Measurements from ENCODE around the gene HACD3. TPM values are rescaled to one million over a fixed set of nuclear protein-coding genes. Genes with fewer than 3 reads are reported as not detected.

The HACD3 gene
- polyA plus RNA-seq, 2 of the 4 experiments (the other 2 are of a cell fraction), result 151 to 212 TPM

DNA sequence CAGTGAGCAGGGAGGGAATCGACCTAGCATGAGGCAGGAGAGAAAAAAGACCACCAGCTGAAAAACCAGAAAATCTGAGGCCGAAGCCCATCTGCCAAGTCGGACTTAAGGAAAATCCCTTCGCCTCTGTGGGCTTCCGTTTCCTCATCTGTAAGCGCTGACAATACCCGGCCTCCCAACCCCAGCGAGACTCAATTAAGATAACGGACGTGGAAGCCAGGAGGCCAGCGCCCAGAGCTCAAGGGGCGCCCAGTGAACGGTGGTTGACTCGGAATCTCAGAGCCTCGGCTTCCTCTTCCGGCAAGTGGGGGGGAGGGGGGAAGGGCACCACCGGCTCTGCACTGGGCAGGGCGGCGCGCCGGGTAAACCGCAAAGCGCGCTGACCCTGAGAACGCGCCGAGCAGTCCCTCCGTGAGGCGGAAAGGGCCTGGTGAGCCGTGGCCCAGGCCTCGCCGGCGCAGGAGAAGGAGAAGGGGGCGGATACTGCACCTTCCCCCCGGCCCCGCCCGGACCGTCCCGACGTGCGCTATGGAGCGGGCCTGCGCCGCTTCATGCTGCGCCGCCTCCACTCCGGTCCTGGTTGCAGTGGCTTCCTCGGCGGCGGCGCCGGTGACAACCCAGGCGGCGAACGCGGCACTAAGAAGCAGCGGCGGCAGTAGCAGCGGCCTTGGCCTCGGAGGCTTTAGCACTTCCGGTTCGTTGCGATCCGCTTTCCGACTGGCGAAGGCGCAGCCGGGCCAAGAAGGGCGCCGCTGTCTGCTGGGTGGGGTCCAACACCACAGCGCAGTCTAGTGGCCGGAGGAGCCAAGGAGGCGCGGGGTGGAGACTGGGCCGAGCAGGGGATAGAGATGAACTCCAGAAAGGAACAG lies 13.0 kb upstream of the HACD3 start, which contains the start of gene DPP8:
Gene DPP8 (minus strand): TSS at position 693 of the 869 bp plus-strand sequence. CDS start 5,136 bp downstream, outside the sequence.
- Histone ChIP-seq H3K4me3 (peak within 1 kb of the TSS; percentile 84), H3K4me2 (peak within 1 kb of the TSS; percentile 97), H3K4me1 (peaks cover 19% of the 10 kb centered on the region), H3K27ac (peak within 1 kb of the TSS; percentile 93 to 97), H3K9me3 (no peaks in the 10 kb centered on the region)
- POLR2A ChIA-PET, result interaction anchor here (0.6 to 1.0 kb wide), 20 partner anchors 10 to 920 kb away, joined by 3 to 23 read pairs (median 4); partner anchors contain the start of genes HACD3, INTS14 and PDCD7
- DNase-seq (ENCODE audit: low read depth in 1 of 2, low spot score in 1 of 2) (peak; percentile 95 to 98), FAIRE-seq (peak; percentile 56), ATAC-seq (peak; percentile 97 to 99)
- CTCF ChIA-PET, result interaction anchor here (0.6 to 1.7 kb wide), 17 partner anchors 8 to 770 kb away, joined by 3 to 7 read pairs (median 3); no protein-coding TSS in a partner anchor
- WGBS (ENCODE audit: missing lambda C conversion rate), result under 1% methylated on average over 45 of the region's 75 CpGs
- TF ChIP-seq, protein P1, sequence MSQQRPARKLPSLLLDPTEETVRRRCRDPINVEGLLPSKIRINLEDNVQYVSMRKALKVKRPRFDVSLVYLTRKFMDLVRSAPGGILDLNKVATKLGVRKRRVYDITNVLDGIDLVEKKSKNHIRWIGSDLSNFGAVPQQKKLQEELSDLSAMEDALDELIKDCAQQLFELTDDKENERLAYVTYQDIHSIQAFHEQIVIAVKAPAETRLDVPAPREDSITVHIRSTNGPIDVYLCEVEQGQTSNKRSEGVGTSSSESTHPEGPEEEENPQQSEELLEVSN (IDR thresholded peaks at IDR 0.05; ENCODE audit: borderline replicate concordance, low read depth), result 0 out of 2 replicates have a peak, but pooled peaks have one; percentile 10
- no peak for TF ChIP-seq BHLHE40 (IDR thresholded peaks at IDR 0.05; ENCODE audit: low read depth, low read length)
- TF ChIP-seq NR3C1 (IDR thresholded peaks at IDR 0.05), result no peak
- TF ChIP-seq, protein P2, sequence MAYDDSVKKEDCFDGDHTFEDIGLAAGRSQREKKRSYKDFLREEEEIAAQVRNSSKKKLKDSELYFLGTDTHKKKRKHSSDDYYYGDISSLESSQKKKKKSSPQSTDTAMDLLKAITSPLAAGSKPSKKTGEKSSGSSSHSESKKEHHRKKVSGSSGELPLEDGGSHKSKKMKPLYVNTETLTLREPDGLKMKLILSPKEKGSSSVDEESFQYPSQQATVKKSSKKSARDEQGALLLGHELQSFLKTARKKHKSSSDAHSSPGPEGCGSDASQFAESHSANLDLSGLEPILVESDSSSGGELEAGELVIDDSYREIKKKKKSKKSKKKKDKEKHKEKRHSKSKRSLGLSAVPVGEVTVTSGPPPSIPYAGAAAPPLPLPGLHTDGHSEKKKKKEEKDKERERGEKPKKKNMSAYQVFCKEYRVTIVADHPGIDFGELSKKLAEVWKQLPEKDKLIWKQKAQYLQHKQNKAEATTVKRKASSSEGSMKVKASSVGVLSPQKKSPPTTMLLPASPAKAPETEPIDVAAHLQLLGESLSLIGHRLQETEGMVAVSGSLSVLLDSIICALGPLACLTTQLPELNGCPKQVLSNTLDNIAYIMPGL (CRISPR knock-in tag; IDR thresholded peaks at IDR 0.05; ENCODE audit: borderline replicate concordance), result peak; percentile 53; the same call in 1 of the 2 replicates
- peak; percentile 71; the same call in 1 of the 2 replicates for TF ChIP-seq TFCP2L1 (CRISPR knock-in tag; IDR thresholded peaks at IDR 0.05)
- TF ChIP-seq MYC (IDR thresholded peaks at IDR 0.05; ENCODE audit: borderline replicate concordance, low read length), result no peak
- TF ChIP-seq GATA3 (IDR thresholded peaks at IDR 0.05; ENCODE audit: borderline replicate concordance), result peak; percentile 42; the same call in 1 of the 2 replicates
- TF ChIP-seq, protein P3, sequence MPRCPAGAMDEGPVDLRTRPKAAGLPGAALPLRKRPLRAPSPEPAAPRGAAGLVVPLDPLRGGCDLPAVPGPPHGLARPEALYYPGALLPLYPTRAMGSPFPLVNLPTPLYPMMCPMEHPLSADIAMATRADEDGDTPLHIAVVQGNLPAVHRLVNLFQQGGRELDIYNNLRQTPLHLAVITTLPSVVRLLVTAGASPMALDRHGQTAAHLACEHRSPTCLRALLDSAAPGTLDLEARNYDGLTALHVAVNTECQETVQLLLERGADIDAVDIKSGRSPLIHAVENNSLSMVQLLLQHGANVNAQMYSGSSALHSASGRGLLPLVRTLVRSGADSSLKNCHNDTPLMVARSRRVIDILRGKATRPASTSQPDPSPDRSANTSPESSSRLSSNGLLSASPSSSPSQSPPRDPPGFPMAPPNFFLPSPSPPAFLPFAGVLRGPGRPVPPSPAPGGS (IDR thresholded peaks at IDR 0.05), result peak; percentile 77; the same call in 2 of the 3 replicates
- TF ChIP-seq HDAC2 (IDR thresholded peaks at IDR 0.05), result no peak
- peak; percentile 78 to 98; a peak in 4 of 5 replicates for TF ChIP-seq JUN (IDR thresholded peaks at IDR 0.05)
- peak; percentile 52 for TF ChIP-seq SMC3 (IDR thresholded peaks at IDR 0.05)
- peak; percentile 85 for TF ChIP-seq KDM5A (IDR thresholded peaks at IDR 0.05)
- no peak for TF ChIP-seq CBX8 (IDR thresholded peaks at IDR 0.05)
- no peak for TF ChIP-seq POLR2AphosphoS2 (conservative IDR thresholded peaks at IDR 0.05; ENCODE audit: low read length)
- TF ChIP-seq, protein P4, sequence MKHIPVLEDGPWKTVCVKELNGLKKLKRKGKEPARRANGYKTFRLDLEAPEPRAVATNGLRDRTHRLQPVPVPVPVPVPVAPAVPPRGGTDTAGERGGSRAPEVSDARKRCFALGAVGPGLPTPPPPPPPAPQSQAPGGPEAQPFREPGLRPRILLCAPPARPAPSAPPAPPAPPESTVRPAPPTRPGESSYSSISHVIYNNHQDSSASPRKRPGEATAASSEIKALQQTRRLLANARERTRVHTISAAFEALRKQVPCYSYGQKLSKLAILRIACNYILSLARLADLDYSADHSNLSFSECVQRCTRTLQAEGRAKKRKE (CRISPR knock-in tag; IDR thresholded peaks at IDR 0.05; ENCODE audit: low read depth), result no peak
- peak; percentile 93 for TF ChIP-seq PHF8 (IDR thresholded peaks at IDR 0.05; ENCODE audit: borderline replicate concordance, low read depth)
- TF ChIP-seq, protein P5, sequence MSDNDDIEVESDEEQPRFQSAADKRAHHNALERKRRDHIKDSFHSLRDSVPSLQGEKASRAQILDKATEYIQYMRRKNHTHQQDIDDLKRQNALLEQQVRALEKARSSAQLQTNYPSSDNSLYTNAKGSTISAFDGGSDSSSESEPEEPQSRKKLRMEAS (IDR thresholded peaks at IDR 0.05), result peak; percentile 87
- peak; percentile 69 for TF ChIP-seq POLR2A (IDR thresholded peaks at IDR 0.05; ENCODE audit: low read length)
- peak; percentile 19 to 43; a peak in 1 of 5 replicates for TF ChIP-seq RAD21 (conservative IDR thresholded peaks at IDR 0.05 in 1 of 2, IDR thresholded peaks at IDR 0.05 in 1 of 2)
- TF ChIP-seq, protein P6, sequence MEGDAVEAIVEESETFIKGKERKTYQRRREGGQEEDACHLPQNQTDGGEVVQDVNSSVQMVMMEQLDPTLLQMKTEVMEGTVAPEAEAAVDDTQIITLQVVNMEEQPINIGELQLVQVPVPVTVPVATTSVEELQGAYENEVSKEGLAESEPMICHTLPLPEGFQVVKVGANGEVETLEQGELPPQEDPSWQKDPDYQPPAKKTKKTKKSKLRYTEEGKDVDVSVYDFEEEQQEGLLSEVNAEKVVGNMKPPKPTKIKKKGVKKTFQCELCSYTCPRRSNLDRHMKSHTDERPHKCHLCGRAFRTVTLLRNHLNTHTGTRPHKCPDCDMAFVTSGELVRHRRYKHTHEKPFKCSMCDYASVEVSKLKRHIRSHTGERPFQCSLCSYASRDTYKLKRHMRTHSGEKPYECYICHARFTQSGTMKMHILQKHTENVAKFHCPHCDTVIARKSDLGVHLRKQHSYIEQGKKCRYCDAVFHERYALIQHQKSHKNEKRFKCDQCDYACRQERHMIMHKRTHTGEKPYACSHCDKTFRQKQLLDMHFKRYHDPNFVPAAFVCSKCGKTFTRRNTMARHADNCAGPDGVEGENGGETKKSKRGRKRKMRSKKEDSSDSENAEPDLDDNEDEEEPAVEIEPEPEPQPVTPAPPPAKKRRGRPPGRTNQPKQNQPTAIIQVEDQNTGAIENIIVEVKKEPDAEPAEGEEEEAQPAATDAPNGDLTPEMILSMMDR (IDR thresholded peaks at IDR 0.05), result peak; percentile 97
- TF ChIP-seq, protein P7, sequence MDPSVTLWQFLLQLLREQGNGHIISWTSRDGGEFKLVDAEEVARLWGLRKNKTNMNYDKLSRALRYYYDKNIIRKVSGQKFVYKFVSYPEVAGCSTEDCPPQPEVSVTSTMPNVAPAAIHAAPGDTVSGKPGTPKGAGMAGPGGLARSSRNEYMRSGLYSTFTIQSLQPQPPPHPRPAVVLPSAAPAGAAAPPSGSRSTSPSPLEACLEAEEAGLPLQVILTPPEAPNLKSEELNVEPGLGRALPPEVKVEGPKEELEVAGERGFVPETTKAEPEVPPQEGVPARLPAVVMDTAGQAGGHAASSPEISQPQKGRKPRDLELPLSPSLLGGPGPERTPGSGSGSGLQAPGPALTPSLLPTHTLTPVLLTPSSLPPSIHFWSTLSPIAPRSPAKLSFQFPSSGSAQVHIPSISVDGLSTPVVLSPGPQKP (IDR thresholded peaks at IDR 0.05; ENCODE audit: low read depth, low read length), result peak; percentile 53; the same call in 1 of the 2 replicates
